Measurements from ENCODE around the gene MIA3.

GRCh38 chr1:222697826-222698225, 79.9 kb downstream of the MIA3 start:
- TF ChIP-seq, protein P1, sequence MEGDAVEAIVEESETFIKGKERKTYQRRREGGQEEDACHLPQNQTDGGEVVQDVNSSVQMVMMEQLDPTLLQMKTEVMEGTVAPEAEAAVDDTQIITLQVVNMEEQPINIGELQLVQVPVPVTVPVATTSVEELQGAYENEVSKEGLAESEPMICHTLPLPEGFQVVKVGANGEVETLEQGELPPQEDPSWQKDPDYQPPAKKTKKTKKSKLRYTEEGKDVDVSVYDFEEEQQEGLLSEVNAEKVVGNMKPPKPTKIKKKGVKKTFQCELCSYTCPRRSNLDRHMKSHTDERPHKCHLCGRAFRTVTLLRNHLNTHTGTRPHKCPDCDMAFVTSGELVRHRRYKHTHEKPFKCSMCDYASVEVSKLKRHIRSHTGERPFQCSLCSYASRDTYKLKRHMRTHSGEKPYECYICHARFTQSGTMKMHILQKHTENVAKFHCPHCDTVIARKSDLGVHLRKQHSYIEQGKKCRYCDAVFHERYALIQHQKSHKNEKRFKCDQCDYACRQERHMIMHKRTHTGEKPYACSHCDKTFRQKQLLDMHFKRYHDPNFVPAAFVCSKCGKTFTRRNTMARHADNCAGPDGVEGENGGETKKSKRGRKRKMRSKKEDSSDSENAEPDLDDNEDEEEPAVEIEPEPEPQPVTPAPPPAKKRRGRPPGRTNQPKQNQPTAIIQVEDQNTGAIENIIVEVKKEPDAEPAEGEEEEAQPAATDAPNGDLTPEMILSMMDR (IDR thresholded peaks at IDR 0.05 in 4 of 5, conservative IDR thresholded peaks at IDR 0.05 in 1 of 5): no peak
- no peak for TF ChIP-seq POLR2A (IDR thresholded peaks at IDR 0.05)

All from gastrocnemius medialis (tissue), 4 donors.